Astrocyte (in vitro differentiated cells and primary cell): ENCODE results near the gene CCDC38. TPM values are rescaled to one million over a fixed set of nuclear protein-coding genes. Genes with fewer than 3 reads are reported as not detected.
A peak's percentile ranks its signal among the peaks of the same experiment; 100 is the strongest.

ENCODE experiments used
- DNase-seq: peaks from one replicate; pipeline ENCODE4 v3.0.0-alpha.2; 2010; ENCODE audit warnings: low read depth
- FAIRE-seq: peaks from 2 replicates; lab custom pipeline; 2011; peaks lifted over from hg19 to GRCh38; lab: Jason Lieb, UNC
- H2AFZ ChIP-seq: 2 replicates; pipeline ENCODE4 v1.6.0; 2012; ENCODE audit warnings: low read depth, low read length, inconsistent platforms
- H3K27ac ChIP-seq: 2 replicates; pipeline ENCODE4 v1.5.1; 2011; ENCODE audit warnings: low read depth, low read length, inconsistent platforms
- H3K27me3 ChIP-seq: 2 replicates; pipeline ENCODE4 v1.6.0; 2011; ENCODE audit warnings: low read length, inconsistent platforms; ENCODE audit not compliant: insufficient read depth
- H3K36me3 ChIP-seq: 2 replicates; pipeline ENCODE4 v1.5.1; 2011; ENCODE audit warnings: low read length, inconsistent platforms; ENCODE audit not compliant: insufficient read depth
- H3K4me1 ChIP-seq: 2 replicates; pipeline ENCODE4 v1.5.1; 2011; ENCODE audit warnings: low read length, inconsistent platforms; ENCODE audit not compliant: insufficient read depth
- H3K4me2 ChIP-seq: 2 replicates; pipeline ENCODE4 v1.6.0; 2012; ENCODE audit warnings: low read length, inconsistent platforms
- H3K4me3 ChIP-seq: 2 replicates; pipeline ENCODE4 v1.5.1; 2011; ENCODE audit warnings: low read depth, mild to moderate bottlenecking, low read length, inconsistent platforms; ENCODE audit not compliant: insufficient read depth
- H3K79me2 ChIP-seq: 2 replicates; pipeline ENCODE4 v1.6.0; 2012; ENCODE audit warnings: mild to moderate bottlenecking, low read length, inconsistent platforms; ENCODE audit not compliant: insufficient read depth
- H3K9ac ChIP-seq: 2 replicates; pipeline ENCODE4 v1.6.0; 2012; ENCODE audit warnings: mild to moderate bottlenecking, low read length, inconsistent platforms
- H3K9me3 ChIP-seq: 2 replicates; pipeline ENCODE4 v1.5.1; 2012; ENCODE audit warnings: low read depth, mild to moderate bottlenecking, low read length, inconsistent platforms; ENCODE audit not compliant: insufficient read depth
- H4K20me1 ChIP-seq: 2 replicates; pipeline ENCODE4 v1.6.0; 2012; ENCODE audit warnings: low read length, inconsistent platforms; ENCODE audit not compliant: insufficient read depth
- H3K27ac Mint-ChIP-seq: one replicate; pipeline ENCODE4 v1.8.0; 2021; ENCODE audit warnings: mild to moderate bottlenecking, mixed read lengths; ENCODE audit not compliant: unreplicated experiment
- H3K27me3 Mint-ChIP-seq: one replicate; pipeline ENCODE4 v1.8.0; 2021; ENCODE audit warnings: low read depth, mixed read lengths; ENCODE audit not compliant: unreplicated experiment
- H3K36me3 Mint-ChIP-seq: one replicate; pipeline ENCODE4 v1.8.0; 2021; ENCODE audit warnings: low read depth, mixed read lengths; ENCODE audit not compliant: unreplicated experiment
- H3K4me1 Mint-ChIP-seq: one replicate; pipeline ENCODE4 v1.8.0; 2021; ENCODE audit warnings: low read depth, mixed read lengths; ENCODE audit not compliant: unreplicated experiment
- H3K4me3 Mint-ChIP-seq: one replicate; pipeline ENCODE4 v1.8.0; 2021; ENCODE audit warnings: mild to moderate bottlenecking, moderate library complexity, mixed read lengths; ENCODE audit not compliant: unreplicated experiment
- H3K9me3 Mint-ChIP-seq: one replicate; pipeline ENCODE4 v1.8.0; 2021; ENCODE audit warnings: mild to moderate bottlenecking, mixed read lengths; ENCODE audit not compliant: unreplicated experiment
- CTCF ChIP-seq: IDR thresholded peaks from 2 replicates; pipeline ENCODE4 v1.5.1; 2011; ENCODE audit warnings: low read depth, mild to moderate bottlenecking, inconsistent platforms, low read length, moderate library complexity; ENCODE audit not compliant: insufficient read depth
- EZH2 ChIP-seq: IDR thresholded peaks from 2 replicates; pipeline ENCODE4 v1.6.1; 2012; ENCODE audit warnings: mild to moderate bottlenecking, low read length, inconsistent platforms; ENCODE audit not compliant: insufficient read depth
- total RNA-seq: library from RNA; stranded (reverse); gene quantifications from 2 replicates; pipeline ENCODE4 v1.2.1, GENCODE V29; 2021

Gene CCDC38
- total RNA-seq, 1 donor from 2014 or later, result 0.07 TPM

- H2AFZ ChIP-seq, result no peak overlapping the region
- no peak overlapping the region for H3K9ac ChIP-seq
- Mint-ChIP-seq H3K27ac (no peak overlapping the region), H3K4me1 (no peaks in the 10 kb centered on the region), H3K36me3 (peaks cover 2% of the 10 kb centered on the region), H3K4me3 (no peak overlapping the region), H3K27me3 (peaks cover 5% of the 10 kb centered on the region), H3K9me3 (no peaks in the 10 kb centered on the region)
- H4K20me1 ChIP-seq, result no peaks in the 10 kb centered on the region
- FAIRE-seq (no peak), DNase-seq (no peak)
- no peak overlapping the region for H3K4me3 ChIP-seq
- no peaks in the 10 kb centered on the region for H3K4me1 ChIP-seq
- TF ChIP-seq CTCF (no peak), EZH2 (no peak)
- no peaks in the 10 kb centered on the region for H3K79me2 ChIP-seq
- peaks cover 3% of the 10 kb centered on the region for H3K27me3 ChIP-seq
- H3K4me2 ChIP-seq, result no peak overlapping the region
- H3K36me3 ChIP-seq, result no peaks in the 10 kb centered on the region
- no peaks in the 10 kb centered on the region for H3K9me3 ChIP-seq
- no peak overlapping the region for H3K27ac ChIP-seq
These were observed 19.8 kb upstream of the CCDC38 start for GRCh38 chr12:95962222-95962621.

GRCh38 chr12:95960241-95960640 is 17.8 kb upstream of the CCDC38 start:
- H3K9me3 Mint-ChIP-seq, result no peaks in the 10 kb centered on the region
- Histone ChIP-seq H2AFZ (no peak overlapping the region), H3K4me1 (no peaks in the 10 kb centered on the region), H3K4me3 (no peak overlapping the region), H3K9ac (no peak overlapping the region), H3K4me2 (no peak overlapping the region), H3K27me3 (peaks cover 3% of the 10 kb centered on the region), H3K36me3 (no peaks in the 10 kb centered on the region), H3K79me2 (no peaks in the 10 kb centered on the region), H3K27ac (no peak overlapping the region), H4K20me1 (no peaks in the 10 kb centered on the region), H3K9me3 (no peaks in the 10 kb centered on the region)
- FAIRE-seq, result no peak
- H3K27me3 Mint-ChIP-seq, result peaks cover 6% of the 10 kb centered on the region
- no peaks in the 10 kb centered on the region for H3K36me3 Mint-ChIP-seq
- no peak overlapping the region for H3K4me3 Mint-ChIP-seq
- no peaks in the 10 kb centered on the region for H3K4me1 Mint-ChIP-seq
- TF ChIP-seq CTCF, result no peak
- no peak for TF ChIP-seq EZH2
- DNase-seq, result no peak
- H3K27ac Mint-ChIP-seq, result no peak overlapping the region

- Mint-ChIP-seq H3K4me1 (no peaks in the 10 kb centered on the region), H3K4me3 (no peak overlapping the region), H3K27ac (no peak overlapping the region), H3K9me3 (no peaks in the 10 kb centered on the region), H3K36me3 (no peaks in the 10 kb centered on the region), H3K27me3 (peaks cover 6% of the 10 kb centered on the region)
- no peak for TF ChIP-seq EZH2
- peak; percentile 13 for TF ChIP-seq CTCF
- DNase-seq, result no peak
- Histone ChIP-seq H3K9me3 (no peaks in the 10 kb centered on the region), H4K20me1 (no peaks in the 10 kb centered on the region), H2AFZ (no peak overlapping the region), H3K9ac (no peak overlapping the region), H3K36me3 (no peaks in the 10 kb centered on the region), H3K4me1 (no peaks in the 10 kb centered on the region), H3K4me3 (no peak overlapping the region), H3K27me3 (peaks cover 6% of the 10 kb centered on the region), H3K4me2 (no peak overlapping the region), H3K79me2 (no peaks in the 10 kb centered on the region), H3K27ac (no peak overlapping the region)
- FAIRE-seq, result no peak
These were observed 16.7 kb upstream of the CCDC38 start for GRCh38 chr12:95959107-95959506.
